ENCODE data around the gene IRS1.
A peak's percentile ranks its signal among the peaks of the same experiment; 100 is the strongest.

IRS1 gene

GRCh38 chr2:226839161-226839560, 39.5 kb upstream of the IRS1 start:
- no peak overlapping the region for H3K4me3 ChIP-seq (replicated peaks in 1 of 2; ENCODE audit: low read depth in 2 of 2, low read length in 2 of 2)
- DNase-seq (ENCODE audit: low read depth in 2 of 2): no peak
- no peak for TF ChIP-seq CTCF (IDR thresholded peaks at IDR 0.05; ENCODE audit: low read depth, low read length)

GRCh38 chr2:226838722-226839121, 39.1 kb upstream of the IRS1 start:
- no peak for TF ChIP-seq CTCF (IDR thresholded peaks at IDR 0.05; ENCODE audit: low read depth, low read length)

GRCh38 chr2:226837787-226838603, 38.4 kb upstream of the IRS1 start:
- H3K4me3 ChIP-seq (replicated peaks in 1 of 2; ENCODE audit: low read depth in 2 of 2, low read length in 2 of 2): no peak overlapping the region
- DNase-seq (ENCODE audit: low read depth in 2 of 2): no peak
- TF ChIP-seq CTCF (IDR thresholded peaks at IDR 0.05; ENCODE audit: low read depth, low read length): no peak

More at GRCh38 chr2:226838722-226839121, 39.1 kb upstream of the IRS1 start:
- no peak overlapping the region for H3K4me3 ChIP-seq (replicated peaks in 1 of 2; ENCODE audit: low read depth in 2 of 2, low read length in 2 of 2)
- no peak for DNase-seq (ENCODE audit: low read depth in 2 of 2)

GRCh38 chr2:226837334-226837733, 37.7 kb upstream of the IRS1 start:
- no peak for TF ChIP-seq CTCF (IDR thresholded peaks at IDR 0.05; ENCODE audit: low read depth, low read length)
- no peak for DNase-seq (ENCODE audit: low read depth in 2 of 2)
- no peak overlapping the region for H3K4me3 ChIP-seq (replicated peaks in 1 of 2; ENCODE audit: low read depth in 2 of 2, low read length in 2 of 2)

- DNase-seq (ENCODE audit: low read depth in 2 of 2): no peak
- no peak for TF ChIP-seq CTCF (IDR thresholded peaks at IDR 0.05; ENCODE audit: low read depth, low read length)
- H3K4me3 ChIP-seq (replicated peaks in 1 of 2; ENCODE audit: low read depth in 2 of 2, low read length in 2 of 2): peak overlapping the region; percentile 82 to 83
Observed at GRCh38 chr2:226836548-226836885, 36.9 kb upstream of the IRS1 start.

DNA sequence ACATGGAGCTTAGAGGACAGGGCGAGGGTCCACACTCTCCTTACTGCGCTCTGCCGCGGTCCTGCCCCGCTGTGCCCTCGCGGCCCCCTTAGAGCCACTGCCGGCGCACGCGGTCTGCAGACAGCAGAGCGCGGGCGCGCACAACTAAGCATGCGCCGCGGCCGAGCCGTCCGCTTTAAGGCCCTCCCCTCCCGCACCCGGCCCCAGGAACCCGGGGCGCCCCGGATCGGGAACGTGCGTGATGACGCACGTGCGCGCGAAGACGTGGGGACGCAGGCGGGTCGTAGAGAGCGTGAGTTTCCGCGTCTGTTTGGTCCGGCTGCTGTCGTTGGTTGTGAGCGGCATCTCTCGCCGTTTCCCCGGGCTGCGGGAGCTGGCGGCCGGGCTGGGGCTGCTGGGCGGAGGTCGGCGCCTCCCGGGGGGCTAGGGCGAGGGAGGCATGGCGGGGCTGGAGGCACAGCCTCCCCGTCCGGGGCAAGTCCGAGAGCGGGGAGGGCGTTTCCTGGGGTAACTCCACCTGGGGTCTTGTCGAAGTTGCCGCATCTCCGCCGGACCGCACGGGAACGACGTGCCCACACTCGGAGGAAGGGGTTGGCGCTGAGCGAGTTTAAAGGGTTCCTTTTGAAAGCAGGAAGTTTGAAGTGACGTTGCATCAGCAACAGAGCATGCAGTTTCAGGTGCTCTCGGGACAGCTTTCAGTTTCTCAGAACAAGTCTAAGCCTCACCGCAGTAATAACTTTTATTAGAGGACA, 36.4 kb upstream of the IRS1 start, which contains the start of gene RHBDD1:
Gene RHBDD1, plus strand, starts transcription at position 259 of the 752 bp plus-strand sequence. CDS start 28,640 bp downstream, outside the sequence.
- H3K4me3 ChIP-seq (replicated peaks in 1 of 2; ENCODE audit: low read depth in 2 of 2, low read length in 2 of 2): peak within 1 kb of the TSS; percentile 82 to 83
- peak; percentile 95 to 97 for DNase-seq (ENCODE audit: low read depth in 2 of 2)
- no peak for TF ChIP-seq CTCF (IDR thresholded peaks at IDR 0.05; ENCODE audit: low read depth, low read length)

Measured in cardiac fibroblast (primary cell).